GM12873 (cell line): ENCODE data around the gene AQP6.

Source experiments
- TF ChIP-seq, protein P1 (sequence below): IDR thresholded peaks from 2 replicates; pipeline ENCODE4 v1.5.1; 2012; ENCODE audit warnings: low read depth, mild to moderate bottlenecking, moderate library complexity, low read length, control low read depth; ENCODE audit not compliant: insufficient read depth; ENCODE audit errors: missing control alignments

The AQP6 gene, protein sequence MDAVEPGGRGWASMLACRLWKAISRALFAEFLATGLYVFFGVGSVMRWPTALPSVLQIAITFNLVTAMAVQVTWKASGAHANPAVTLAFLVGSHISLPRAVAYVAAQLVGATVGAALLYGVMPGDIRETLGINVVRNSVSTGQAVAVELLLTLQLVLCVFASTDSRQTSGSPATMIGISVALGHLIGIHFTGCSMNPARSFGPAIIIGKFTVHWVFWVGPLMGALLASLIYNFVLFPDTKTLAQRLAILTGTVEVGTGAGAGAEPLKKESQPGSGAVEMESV

DNA sequence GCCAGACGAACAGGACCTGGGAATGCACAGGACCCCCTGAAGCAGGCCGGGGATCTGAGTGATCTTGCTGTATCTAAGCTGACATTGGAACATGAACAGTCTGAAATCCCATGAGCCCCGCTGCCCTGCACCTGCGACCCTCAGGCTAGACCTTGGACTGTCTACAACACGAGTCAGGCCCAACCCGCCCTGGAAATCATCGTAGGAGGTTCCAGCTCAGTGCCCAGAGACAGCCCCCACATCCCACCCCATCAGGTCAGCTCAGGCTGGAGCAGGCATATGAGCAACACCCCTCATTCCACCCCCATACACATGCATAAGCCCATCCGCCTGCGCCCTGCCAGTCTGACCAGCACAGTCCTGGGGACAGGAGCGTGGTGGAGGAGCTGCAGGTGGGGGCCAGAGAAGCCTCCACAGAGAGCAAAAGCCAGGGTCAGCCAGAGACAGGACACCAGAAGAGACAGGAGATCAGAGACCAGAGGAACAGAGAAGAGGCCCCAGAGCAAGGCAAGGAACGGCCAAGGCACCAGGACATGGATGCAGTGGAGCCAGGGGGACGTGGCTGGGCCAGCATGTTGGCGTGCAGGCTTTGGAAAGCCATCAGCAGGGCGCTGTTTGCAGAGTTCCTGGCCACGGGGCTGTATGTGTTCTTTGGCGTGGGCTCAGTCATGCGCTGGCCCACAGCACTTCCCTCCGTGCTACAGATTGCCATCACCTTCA, at the start of gene AQP6:
Gene AQP6 (plus strand): TSS at position 307 of the 720 bp plus-strand sequence. CDS start 227 bp downstream, at position 534.
- TF ChIP-seq, protein P1, sequence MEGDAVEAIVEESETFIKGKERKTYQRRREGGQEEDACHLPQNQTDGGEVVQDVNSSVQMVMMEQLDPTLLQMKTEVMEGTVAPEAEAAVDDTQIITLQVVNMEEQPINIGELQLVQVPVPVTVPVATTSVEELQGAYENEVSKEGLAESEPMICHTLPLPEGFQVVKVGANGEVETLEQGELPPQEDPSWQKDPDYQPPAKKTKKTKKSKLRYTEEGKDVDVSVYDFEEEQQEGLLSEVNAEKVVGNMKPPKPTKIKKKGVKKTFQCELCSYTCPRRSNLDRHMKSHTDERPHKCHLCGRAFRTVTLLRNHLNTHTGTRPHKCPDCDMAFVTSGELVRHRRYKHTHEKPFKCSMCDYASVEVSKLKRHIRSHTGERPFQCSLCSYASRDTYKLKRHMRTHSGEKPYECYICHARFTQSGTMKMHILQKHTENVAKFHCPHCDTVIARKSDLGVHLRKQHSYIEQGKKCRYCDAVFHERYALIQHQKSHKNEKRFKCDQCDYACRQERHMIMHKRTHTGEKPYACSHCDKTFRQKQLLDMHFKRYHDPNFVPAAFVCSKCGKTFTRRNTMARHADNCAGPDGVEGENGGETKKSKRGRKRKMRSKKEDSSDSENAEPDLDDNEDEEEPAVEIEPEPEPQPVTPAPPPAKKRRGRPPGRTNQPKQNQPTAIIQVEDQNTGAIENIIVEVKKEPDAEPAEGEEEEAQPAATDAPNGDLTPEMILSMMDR: no peak

DNA sequence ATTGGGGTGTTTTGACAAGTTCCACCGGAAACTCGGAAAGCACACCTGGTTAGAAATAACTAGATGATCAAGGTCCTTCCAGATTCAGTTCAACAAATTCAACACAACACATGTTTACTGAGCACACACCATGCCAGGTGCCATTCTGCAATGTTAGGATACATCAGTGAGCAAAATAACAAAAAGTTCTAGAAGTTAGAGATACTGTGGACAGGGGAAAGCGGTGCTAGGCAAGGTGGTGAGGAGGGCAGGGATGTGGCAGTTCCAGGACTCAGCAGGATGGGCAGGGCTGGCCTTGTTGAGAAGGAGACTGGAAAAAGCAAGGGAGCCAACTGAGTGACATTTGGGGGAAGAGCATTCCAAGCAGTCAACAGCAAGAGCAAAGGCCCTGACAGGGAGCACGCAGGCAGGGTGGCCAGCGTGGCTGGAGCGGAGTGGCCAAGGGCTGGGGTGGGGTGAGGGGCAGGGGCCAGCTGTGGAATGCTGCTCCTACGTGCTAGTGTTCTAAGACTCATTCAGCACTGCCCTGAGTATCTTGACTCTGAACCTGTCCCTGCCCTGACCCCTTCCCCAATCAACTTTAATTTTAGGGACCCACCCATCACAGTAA, 49.6 kb upstream of the AQP6 start:
- TF ChIP-seq, protein P1: no peak

DNA sequence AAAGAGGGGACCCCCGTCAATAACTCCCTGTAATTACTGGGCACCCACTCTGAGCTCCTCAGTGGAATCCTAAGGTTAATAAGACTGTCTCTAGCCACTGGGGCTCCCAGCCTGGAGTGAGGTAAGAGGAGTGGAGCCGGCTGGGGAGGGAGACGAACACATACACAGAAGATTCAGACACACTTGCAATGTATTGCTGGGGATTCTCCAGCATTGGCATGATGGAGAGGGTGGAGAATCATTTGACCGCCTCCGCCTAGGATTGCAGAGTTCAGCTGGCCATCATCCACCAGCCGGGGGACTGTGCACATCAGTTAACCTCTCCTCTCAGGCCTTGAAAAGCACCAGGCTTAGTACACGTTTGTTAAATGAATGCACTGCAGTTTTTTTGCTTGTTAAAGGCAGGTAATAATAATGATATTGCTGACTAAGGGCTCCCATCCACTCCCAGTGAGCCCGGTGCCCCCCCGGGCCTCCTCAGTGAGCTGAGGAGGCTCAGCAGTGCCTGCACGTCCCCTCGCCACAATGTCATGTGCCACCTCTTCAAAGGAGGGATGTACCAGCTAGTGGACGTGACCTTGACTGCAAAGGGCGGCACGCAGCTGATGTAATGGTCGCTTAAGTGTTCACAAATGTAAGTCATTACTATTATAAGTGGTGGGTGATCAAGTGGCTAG, 48.7 kb upstream of the AQP6 start:
- TF ChIP-seq, protein P1: no peak

DNA sequence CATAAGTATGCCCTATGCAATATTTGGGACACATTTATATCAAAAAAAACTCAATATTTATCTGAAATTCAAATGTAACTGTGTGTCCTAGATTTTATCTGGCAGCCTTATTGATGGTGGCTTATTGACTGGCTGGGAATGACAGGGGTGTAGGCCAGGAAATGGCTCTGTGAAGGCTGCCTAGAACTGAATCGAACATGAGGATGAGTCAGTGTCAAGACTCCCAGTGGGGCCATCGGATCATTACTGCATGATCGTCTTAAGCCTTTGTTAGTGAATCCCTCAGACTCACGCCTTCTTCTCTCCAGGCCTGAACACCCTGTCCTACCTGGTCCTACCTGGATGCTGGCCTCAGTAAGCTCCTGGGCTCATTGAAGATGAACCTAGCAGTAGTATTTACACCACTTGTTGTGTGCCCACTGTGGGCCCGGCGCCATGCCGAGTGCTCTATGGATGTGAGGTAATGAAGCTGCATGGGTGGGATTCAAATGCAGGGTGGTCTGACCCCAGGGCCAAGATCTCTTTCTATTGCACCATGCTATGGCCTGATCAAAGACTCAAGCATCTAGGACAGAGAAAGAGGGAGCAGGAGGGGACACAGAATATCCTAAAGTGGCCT, 48.0 kb upstream of the AQP6 start:
- TF ChIP-seq, protein P1: no peak

DNA sequence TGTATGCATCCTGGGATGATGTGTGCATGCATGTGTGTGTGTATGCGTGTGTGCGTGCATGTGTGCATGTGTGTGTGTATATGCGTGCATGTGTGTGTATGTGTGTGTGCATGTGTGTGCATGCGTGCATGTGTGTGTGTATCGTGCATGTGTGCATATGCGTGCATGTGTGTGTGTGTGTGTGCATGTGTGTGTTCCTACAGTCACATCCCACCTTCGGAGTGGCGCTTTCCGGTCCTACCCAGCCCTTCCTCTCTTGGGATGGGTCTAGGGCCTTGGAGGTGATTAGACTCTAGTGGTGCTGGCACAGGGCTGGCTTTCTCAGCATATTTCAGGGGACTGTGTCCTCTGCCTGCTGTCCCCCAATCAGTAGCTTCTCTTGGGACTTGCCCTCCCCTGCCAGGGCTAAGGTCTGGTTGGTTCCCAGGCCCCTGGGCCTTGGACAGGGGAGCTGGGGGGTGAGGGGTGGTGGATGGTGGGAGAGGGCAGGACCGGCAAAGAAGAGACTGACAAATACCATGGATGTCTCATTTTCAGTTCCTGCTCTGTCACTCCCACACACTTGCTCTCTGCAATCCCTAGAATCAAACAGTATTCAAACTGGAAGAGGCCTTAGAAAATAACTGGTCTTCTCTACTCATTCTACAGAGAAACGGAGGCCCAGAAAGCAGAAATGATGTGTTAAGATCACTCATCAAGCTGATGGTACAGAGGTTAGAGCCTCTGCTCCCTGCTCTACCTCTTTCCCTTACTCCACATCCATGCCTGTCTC, 47.1 kb upstream of the AQP6 start:
- TF ChIP-seq, protein P1: no peak

DNA sequence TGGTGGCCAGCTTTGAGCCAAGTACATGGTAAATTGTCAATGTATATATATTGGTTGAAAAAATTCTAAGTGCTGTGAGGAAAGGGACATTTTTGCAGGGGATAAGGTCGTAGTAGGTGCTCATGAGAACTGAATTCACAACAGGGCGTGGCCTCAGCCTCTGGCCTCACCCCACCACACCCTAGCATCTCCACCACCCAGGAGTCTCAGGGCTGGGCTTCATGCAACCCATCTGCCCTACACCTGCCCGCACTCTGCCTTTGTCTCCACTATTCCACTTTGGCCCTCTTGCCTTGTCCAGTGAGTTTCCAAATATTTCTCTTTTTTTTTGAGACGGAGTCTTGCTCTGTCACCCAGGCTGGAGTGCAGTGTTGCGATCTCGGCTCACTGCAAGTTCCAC, 44.3 kb upstream of the AQP6 start:
- TF ChIP-seq, protein P1: no peak
